ENCODE results near the gene OPCML.

Gene OPCML

DNA sequence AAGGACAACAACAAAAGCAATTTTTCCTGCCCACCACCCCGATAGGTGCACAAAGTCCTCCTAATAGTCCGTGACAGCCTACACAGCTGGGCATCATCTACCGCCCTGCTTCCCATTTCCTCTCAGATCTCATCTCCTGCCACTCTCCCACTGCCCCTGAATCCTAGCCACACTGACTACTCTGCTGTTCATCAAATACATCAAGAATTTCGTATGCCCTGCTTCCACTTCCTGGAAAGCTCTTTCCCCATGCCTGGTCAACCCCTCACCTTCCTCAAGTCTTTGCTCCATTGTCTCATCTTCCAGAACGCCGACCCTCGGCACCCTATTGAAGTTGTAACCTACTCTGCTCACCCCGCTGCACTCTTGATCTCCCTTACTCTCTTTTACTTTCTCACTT is 320.1 kb downstream of the OPCML start:
- H3K9me2 ChIP-seq (replicated peaks; ENCODE audit: low read depth, low read length): no peaks in the 10 kb centered on the region
- H3K4me3 ChIP-seq (ENCODE audit: low read length, poor library complexity, severe bottlenecking): no peak overlapping the region
- H3K9me3 ChIP-seq (ENCODE audit: insufficient read depth, low read depth, low read length): no peaks in the 10 kb centered on the region
- TF ChIP-seq EZH2phosphoT487 (IDR thresholded peaks at IDR 0.05; ENCODE audit: borderline replicate concordance): no peak
- TF ChIP-seq, protein P1, sequence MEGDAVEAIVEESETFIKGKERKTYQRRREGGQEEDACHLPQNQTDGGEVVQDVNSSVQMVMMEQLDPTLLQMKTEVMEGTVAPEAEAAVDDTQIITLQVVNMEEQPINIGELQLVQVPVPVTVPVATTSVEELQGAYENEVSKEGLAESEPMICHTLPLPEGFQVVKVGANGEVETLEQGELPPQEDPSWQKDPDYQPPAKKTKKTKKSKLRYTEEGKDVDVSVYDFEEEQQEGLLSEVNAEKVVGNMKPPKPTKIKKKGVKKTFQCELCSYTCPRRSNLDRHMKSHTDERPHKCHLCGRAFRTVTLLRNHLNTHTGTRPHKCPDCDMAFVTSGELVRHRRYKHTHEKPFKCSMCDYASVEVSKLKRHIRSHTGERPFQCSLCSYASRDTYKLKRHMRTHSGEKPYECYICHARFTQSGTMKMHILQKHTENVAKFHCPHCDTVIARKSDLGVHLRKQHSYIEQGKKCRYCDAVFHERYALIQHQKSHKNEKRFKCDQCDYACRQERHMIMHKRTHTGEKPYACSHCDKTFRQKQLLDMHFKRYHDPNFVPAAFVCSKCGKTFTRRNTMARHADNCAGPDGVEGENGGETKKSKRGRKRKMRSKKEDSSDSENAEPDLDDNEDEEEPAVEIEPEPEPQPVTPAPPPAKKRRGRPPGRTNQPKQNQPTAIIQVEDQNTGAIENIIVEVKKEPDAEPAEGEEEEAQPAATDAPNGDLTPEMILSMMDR (conservative IDR thresholded peaks at IDR 0.05; ENCODE audit: low read length): no peak
- H2AFZ ChIP-seq (ENCODE audit: low read length): no peak overlapping the region
- H3F3A ChIP-seq (ENCODE audit: low read depth): no peaks in the 10 kb centered on the region
- H3K4me2 ChIP-seq (ENCODE audit: low read depth, low read length, poor library complexity, severe bottlenecking): no peak overlapping the region
- H3K79me2 ChIP-seq (ENCODE audit: insufficient read depth, low read length): no peaks in the 10 kb centered on the region
- no peaks in the 10 kb centered on the region for H3K4me1 ChIP-seq (ENCODE audit: insufficient read depth, low read length, poor library complexity, severe bottlenecking)
- no peaks in the 10 kb centered on the region for H3K27me3 ChIP-seq (ENCODE audit: insufficient read depth, low read length, poor library complexity, severe bottlenecking)
- no peaks in the 10 kb centered on the region for H4K20me1 ChIP-seq (ENCODE audit: insufficient read depth, low read length, poor library complexity, severe bottlenecking)
- no peaks in the 10 kb centered on the region for H3K36me3 ChIP-seq (ENCODE audit: insufficient read depth, low read length)
- H3K9ac ChIP-seq (ENCODE audit: low read depth, low read length, poor library complexity, severe bottlenecking): no peak overlapping the region

- H3K9me2 ChIP-seq (replicated peaks; ENCODE audit: low read depth, low read length): no peaks in the 10 kb centered on the region
- H2AFZ ChIP-seq (ENCODE audit: low read length): no peak overlapping the region
- no peaks in the 10 kb centered on the region for H3K79me2 ChIP-seq (ENCODE audit: insufficient read depth, low read length)
- H3K4me2 ChIP-seq (ENCODE audit: low read depth, low read length, poor library complexity, severe bottlenecking): no peak overlapping the region
- no peaks in the 10 kb centered on the region for H3K4me1 ChIP-seq (ENCODE audit: insufficient read depth, low read length, poor library complexity, severe bottlenecking)
- H4K20me1 ChIP-seq (ENCODE audit: insufficient read depth, low read length, poor library complexity, severe bottlenecking): no peaks in the 10 kb centered on the region
- TF ChIP-seq EZH2phosphoT487 (IDR thresholded peaks at IDR 0.05; ENCODE audit: borderline replicate concordance): no peak
- TF ChIP-seq, protein P1 (conservative IDR thresholded peaks at IDR 0.05; ENCODE audit: low read length): no peak
- H3K36me3 ChIP-seq (ENCODE audit: insufficient read depth, low read length): no peaks in the 10 kb centered on the region
- H3K9ac ChIP-seq (ENCODE audit: low read depth, low read length, poor library complexity, severe bottlenecking): no peak overlapping the region
- no peaks in the 10 kb centered on the region for H3F3A ChIP-seq (ENCODE audit: low read depth)
- no peaks in the 10 kb centered on the region; the same call in 1 of the 2 replicates for H3K9me3 ChIP-seq (ENCODE audit: insufficient read depth, low read depth, low read length)
- H3K4me3 ChIP-seq (ENCODE audit: low read length, poor library complexity, severe bottlenecking): no peak overlapping the region
- no peaks in the 10 kb centered on the region for H3K27me3 ChIP-seq (ENCODE audit: insufficient read depth, low read length, poor library complexity, severe bottlenecking)
These were observed 324.3 kb downstream of the OPCML start for GRCh38 chr11:133207995-133208394.

DNA sequence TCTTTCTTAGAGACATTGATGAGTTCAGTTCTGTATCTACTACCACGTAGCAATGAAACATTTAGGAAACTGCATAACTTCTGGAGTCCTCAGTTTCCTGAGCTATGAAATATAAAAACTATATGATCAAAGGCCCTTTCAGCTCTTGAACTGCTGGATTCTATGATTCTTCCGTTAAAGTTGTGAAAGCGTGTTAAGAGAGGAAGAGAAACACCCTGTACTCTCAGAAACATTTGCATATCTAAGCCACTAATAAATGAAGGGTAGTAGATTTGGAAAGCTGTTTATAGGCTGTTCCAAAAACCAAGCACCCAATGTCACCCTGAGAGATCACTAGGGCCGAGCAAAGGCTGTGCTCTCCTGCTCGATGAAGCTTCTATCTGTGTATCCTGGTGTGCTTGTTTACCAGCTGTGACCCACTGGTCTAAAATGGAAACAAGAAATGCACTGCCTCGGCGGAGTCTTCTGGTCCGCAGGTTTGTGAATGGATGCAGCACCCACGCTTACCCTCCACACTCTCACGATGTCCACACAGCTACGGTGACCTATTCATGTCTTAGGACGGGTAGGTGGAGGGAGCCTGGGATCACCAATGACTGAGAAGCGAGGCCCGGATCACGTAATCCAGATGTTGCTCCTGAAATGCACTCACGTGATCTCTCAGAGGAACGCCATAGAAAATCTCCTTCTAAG is 325.8 kb downstream of the OPCML start:
- TF ChIP-seq EZH2phosphoT487 (IDR thresholded peaks at IDR 0.05; ENCODE audit: borderline replicate concordance): no peak
- TF ChIP-seq, protein P1 (conservative IDR thresholded peaks at IDR 0.05; ENCODE audit: low read length): no peak
- H3K4me1 ChIP-seq (ENCODE audit: insufficient read depth, low read length, poor library complexity, severe bottlenecking): no peaks in the 10 kb centered on the region

More for the DNA sequence above, 325.8 kb downstream of the OPCML start:
- no peaks in the 10 kb centered on the region for H4K20me1 ChIP-seq (ENCODE audit: insufficient read depth, low read length, poor library complexity, severe bottlenecking)
- no peak overlapping the region for H3K9ac ChIP-seq (ENCODE audit: low read depth, low read length, poor library complexity, severe bottlenecking)
- no peaks in the 10 kb centered on the region for H3K27me3 ChIP-seq (ENCODE audit: insufficient read depth, low read length, poor library complexity, severe bottlenecking)
- no peaks in the 10 kb centered on the region for H3K36me3 ChIP-seq (ENCODE audit: insufficient read depth, low read length)
- no peaks in the 10 kb centered on the region for H3K9me2 ChIP-seq (replicated peaks; ENCODE audit: low read depth, low read length)
- no peaks in the 10 kb centered on the region for H3K79me2 ChIP-seq (ENCODE audit: insufficient read depth, low read length)
- H3K4me3 ChIP-seq (ENCODE audit: low read length, poor library complexity, severe bottlenecking): no peak overlapping the region
- peaks cover 4% of the 10 kb centered on the region; the same call in 1 of the 2 replicates for H3K9me3 ChIP-seq (ENCODE audit: insufficient read depth, low read depth, low read length)
- H3K4me2 ChIP-seq (ENCODE audit: low read depth, low read length, poor library complexity, severe bottlenecking): no peak overlapping the region
- no peak overlapping the region for H2AFZ ChIP-seq (ENCODE audit: low read length)
- H3F3A ChIP-seq (ENCODE audit: low read depth): no peaks in the 10 kb centered on the region
